T-helper 17 cell (primary cell): ENCODE data around the gene NAALADL2. TPM values are rescaled to one million over a fixed set of nuclear protein-coding genes. Genes with fewer than 3 reads are reported as not detected.

Experiments used
- ATAC-seq: fragments of 150-1000 bp; cut with Tn5 transposase; 2 replicates; pipeline ENCODE4 v1.10.0; 2021; ENCODE audit warnings: mild to moderate bottlenecking, moderate library complexity
- DNase-seq, 3 donors: peaks; one replicate each; pipeline versions ENCODE4 v3.0.0 to v3.0.0-alpha.2; 2020 to 2021
- H3K9me3 ChIP-seq: one replicate; pipeline ENCODE4 v1.7.0; 2013; ENCODE audit warnings: low read length, mild to moderate bottlenecking; ENCODE audit not compliant: control insufficient read depth, poor library complexity, severe bottlenecking
- H3K27ac Mint-ChIP-seq: one replicate; pipeline ENCODE4 v1.8.0; 2022; ENCODE audit warnings: mild to moderate bottlenecking, moderate library complexity, mixed read lengths
- H3K27me3 Mint-ChIP-seq: one replicate; pipeline ENCODE4 v1.8.0; 2022; ENCODE audit warnings: mixed read lengths
- H3K36me3 Mint-ChIP-seq: one replicate; pipeline ENCODE4 v1.8.0; 2022; ENCODE audit warnings: low read depth, mixed read lengths
- H3K4me1 Mint-ChIP-seq: one replicate; pipeline ENCODE4 v1.8.0; 2022; ENCODE audit warnings: mild to moderate bottlenecking, mixed read lengths
- H3K4me3 Mint-ChIP-seq: one replicate; pipeline ENCODE4 v1.8.0; 2022; ENCODE audit warnings: mild to moderate bottlenecking, moderate library complexity, mixed read lengths
- total RNA-seq, 4 donors: library from RNA in 2 of 4; stranded (reverse) in 2 of 4; gene quantifications; one replicate each; pipeline ENCODE4 v1.2.3 and lab custom pipeline; 2022 to 2026

The NAALADL2 gene
- total RNA-seq, 2 donors from 2014 or later: not detected

DNA sequence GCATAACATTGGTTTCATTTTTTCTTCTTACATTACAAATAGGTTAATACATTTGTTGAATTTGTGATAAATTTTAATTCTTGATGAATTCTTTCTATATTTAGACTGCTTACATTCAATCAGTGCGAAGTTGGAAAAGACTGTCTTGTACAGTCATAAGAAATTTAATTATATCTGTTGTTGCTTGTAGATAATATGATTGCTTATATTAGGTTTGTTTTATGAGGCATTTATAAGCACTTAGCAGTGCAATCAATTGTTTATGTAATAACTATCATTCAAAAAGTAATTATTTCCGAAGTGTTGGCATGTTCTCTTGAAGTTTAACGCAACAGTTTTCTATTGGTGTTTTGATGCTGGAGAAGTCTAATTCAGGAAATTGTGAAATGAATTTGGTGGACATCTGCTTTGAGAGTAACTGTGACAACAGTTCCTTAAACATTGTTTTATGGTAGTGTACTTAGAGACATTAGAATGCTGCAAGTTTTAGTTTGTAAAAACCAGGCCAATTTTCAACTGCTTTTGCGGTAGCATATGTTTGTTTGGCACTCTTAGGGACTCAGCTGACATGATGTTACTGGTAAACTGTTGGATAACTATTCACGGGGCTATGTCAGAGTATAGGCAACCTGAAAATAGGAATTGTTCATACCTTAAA is 99.7 kb downstream of the NAALADL2 start:
- DNase-seq: no peak

DNA sequence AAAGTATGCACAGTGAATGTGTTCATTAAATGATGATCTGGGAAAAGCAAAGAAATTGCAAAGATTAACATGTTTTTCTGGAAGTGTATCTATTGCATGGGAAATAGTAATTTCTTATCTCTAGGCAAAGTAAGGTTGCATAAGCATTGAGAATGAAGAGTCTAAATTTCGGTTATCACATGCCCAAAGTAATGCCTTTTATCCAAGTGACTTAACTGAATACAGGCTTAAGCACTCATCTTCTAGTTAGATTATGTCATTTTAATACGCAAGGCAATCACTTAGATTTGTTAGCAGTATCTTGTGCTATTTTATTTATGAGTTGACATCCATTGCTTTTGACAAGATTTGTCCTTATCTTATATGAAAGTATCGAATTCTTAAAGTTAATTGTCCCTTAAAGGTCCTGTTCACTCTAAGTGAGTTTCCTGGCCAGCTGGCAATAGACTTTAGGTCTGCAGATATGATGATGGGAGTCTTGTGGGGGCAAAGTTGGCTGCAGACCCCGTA is 100.5 kb downstream of the NAALADL2 start:
- H3K27me3 Mint-ChIP-seq: no peaks in the 10 kb centered on the region
- no peaks in the 10 kb centered on the region for H3K36me3 Mint-ChIP-seq
- no peaks in the 10 kb centered on the region for H3K9me3 ChIP-seq
- no peak overlapping the region for H3K4me3 Mint-ChIP-seq
- H3K27ac Mint-ChIP-seq: no peak overlapping the region
- no peak for DNase-seq
- H3K4me1 Mint-ChIP-seq: no peaks in the 10 kb centered on the region
- no peak for ATAC-seq

More for the DNA sequence above, 99.7 kb downstream of the NAALADL2 start:
- Mint-ChIP-seq H3K27ac (no peak overlapping the region), H3K4me1 (no peaks in the 10 kb centered on the region), H3K27me3 (no peaks in the 10 kb centered on the region), H3K36me3 (no peaks in the 10 kb centered on the region), H3K4me3 (no peak overlapping the region)
- H3K9me3 ChIP-seq: no peaks in the 10 kb centered on the region
- ATAC-seq: no peak

DNA sequence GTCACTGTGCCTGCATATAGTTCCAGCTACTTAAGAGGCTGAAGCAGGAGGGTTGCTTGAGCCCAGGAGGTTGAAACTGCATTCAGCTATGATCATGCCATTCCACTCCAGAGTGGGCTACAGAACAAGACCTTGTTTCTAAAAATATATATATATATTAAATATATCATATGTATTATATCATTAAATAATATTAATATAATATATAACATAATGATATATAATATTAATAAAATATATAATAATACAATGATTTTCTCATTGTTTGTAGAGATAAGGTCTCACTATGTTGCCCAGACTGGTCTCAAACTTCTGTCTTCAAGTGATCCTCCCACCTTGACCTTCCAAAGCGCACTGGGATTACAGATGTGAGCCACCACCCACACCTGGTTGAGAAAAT is 101.8 kb downstream of the NAALADL2 start:
- ATAC-seq (no peak), DNase-seq (no peak)
- Mint-ChIP-seq H3K27me3 (no peaks in the 10 kb centered on the region), H3K4me3 (no peak overlapping the region), H3K4me1 (no peaks in the 10 kb centered on the region), H3K27ac (no peak overlapping the region), H3K36me3 (no peaks in the 10 kb centered on the region)
- H3K9me3 ChIP-seq: no peaks in the 10 kb centered on the region

DNA sequence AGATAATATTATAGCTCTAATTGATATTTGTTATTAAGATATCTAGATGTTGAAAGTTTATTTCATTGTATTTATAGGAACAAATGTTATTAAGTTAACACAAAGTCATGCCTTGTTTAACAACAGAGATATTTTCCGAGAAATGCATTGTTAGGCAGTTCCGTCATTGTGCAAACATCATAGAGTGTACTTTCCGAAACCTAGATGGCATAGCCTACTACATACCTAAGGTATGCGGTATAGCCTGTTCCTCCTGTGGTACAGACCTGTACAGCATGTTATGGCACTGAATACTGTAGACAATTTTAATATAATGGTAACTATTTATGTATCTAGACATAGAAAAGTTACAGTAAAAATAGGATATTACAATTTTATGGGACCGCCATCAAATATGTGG is 114.3 kb downstream of the NAALADL2 start:
- no peak for ATAC-seq
- no peaks in the 10 kb centered on the region for H3K36me3 Mint-ChIP-seq

DNA sequence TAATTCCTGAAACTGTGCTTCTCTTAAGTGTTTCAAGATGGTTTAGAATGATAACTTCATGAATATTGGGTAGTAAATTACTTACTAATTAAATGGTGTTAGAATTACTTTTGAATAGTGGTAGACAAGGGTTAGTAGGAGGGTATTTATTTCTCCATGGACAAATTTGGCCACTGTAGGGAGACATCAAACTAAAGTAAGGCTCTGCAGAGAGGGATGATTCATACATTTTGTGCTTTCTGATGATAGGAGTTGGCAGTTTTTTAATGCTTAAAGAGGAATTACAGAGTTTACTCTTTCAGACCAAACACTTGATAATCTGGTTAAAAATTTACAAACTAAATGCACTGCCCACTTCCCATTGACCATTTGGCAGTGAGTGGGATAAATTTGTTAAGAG is 127.6 kb downstream of the NAALADL2 start:
- no peak overlapping the region for H3K4me3 Mint-ChIP-seq
- no peaks in the 10 kb centered on the region for H3K4me1 Mint-ChIP-seq
- no peak for DNase-seq
- H3K27ac Mint-ChIP-seq: no peak overlapping the region
- H3K9me3 ChIP-seq: no peaks in the 10 kb centered on the region
- H3K36me3 Mint-ChIP-seq: no peaks in the 10 kb centered on the region
- no peaks in the 10 kb centered on the region for H3K27me3 Mint-ChIP-seq
- ATAC-seq: no peak

More for the DNA sequence above, 114.3 kb downstream of the NAALADL2 start:
- DNase-seq: no peak
- peaks cover 3% of the 10 kb centered on the region for H3K9me3 ChIP-seq
- H3K27me3 Mint-ChIP-seq: no peaks in the 10 kb centered on the region
- H3K4me1 Mint-ChIP-seq: no peaks in the 10 kb centered on the region
- no peak overlapping the region for H3K4me3 Mint-ChIP-seq
- no peak overlapping the region for H3K27ac Mint-ChIP-seq

DNA sequence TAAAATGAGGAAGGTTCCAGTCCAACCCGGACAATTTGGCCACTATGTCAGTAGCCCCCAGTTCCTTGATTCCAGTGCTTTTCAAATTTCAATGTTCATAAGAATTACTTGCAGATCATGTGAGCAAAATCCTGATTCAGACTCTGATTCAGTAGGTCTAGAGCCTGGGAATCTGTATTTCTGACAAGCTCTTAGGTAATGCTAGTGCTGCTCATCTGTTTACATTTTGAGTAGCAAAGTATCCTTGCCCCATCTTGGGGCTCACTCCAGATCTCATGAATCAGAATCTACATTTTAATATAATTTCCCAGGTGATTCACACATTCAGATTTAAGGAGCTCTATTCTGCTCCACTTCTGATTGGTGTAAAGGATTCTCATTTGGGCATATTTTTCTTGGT is 142.0 kb downstream of the NAALADL2 start:
- Mint-ChIP-seq H3K4me1 (no peaks in the 10 kb centered on the region), H3K27me3 (no peaks in the 10 kb centered on the region), H3K4me3 (no peak overlapping the region), H3K27ac (no peak overlapping the region), H3K36me3 (no peaks in the 10 kb centered on the region)
- DNase-seq (no peak), ATAC-seq (no peak)
- H3K9me3 ChIP-seq: no peaks in the 10 kb centered on the region

DNA sequence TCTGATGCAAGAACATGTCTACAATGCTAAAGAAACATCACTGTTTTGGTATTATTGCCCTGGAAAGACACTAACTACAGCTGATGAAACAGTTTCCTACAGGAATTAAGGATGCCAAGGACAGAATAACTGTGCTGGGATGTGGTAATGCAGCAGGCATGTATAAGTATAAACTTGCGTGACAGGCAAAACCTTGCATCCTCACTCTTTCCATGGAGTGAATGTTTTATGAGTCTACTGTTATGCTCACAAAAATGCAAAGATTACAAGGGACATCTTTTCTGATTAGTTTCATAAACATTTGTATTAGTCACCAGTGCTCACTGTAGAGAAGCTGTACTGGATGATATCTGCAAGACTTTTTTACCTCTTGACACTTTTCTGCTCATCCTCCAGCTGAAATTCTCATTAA is 143.6 kb downstream of the NAALADL2 start:
- Mint-ChIP-seq H3K27me3 (no peaks in the 10 kb centered on the region), H3K27ac (no peak overlapping the region), H3K36me3 (no peaks in the 10 kb centered on the region), H3K4me1 (no peaks in the 10 kb centered on the region), H3K4me3 (no peak overlapping the region)
- ATAC-seq (no peak), DNase-seq (no peak)
- H3K9me3 ChIP-seq: no peaks in the 10 kb centered on the region

DNA sequence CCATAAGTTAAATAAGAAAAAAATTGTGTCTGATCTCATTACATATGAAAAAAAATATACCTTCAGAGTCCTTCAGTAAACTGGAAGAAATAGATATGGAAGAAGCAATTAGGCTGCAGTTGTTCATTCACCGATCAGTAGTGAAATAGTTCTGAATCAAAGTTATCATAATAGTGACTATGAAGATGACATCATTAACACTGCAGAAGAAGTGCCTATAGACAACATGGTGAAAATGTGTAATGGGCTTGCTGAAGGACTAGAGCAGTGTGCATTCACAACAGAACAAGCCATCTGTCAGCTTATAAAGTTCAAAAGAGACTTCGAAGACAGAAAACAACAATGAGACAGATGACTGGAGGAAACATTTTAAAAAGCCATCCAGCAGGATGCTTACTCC is 144.5 kb downstream of the NAALADL2 start:
- no peaks in the 10 kb centered on the region for H3K27me3 Mint-ChIP-seq
- no peaks in the 10 kb centered on the region for H3K9me3 ChIP-seq
- no peak overlapping the region for H3K27ac Mint-ChIP-seq
- no peaks in the 10 kb centered on the region for H3K4me1 Mint-ChIP-seq
- no peaks in the 10 kb centered on the region for H3K36me3 Mint-ChIP-seq
- no peak overlapping the region for H3K4me3 Mint-ChIP-seq
- ATAC-seq (no peak), DNase-seq (no peak)

DNA sequence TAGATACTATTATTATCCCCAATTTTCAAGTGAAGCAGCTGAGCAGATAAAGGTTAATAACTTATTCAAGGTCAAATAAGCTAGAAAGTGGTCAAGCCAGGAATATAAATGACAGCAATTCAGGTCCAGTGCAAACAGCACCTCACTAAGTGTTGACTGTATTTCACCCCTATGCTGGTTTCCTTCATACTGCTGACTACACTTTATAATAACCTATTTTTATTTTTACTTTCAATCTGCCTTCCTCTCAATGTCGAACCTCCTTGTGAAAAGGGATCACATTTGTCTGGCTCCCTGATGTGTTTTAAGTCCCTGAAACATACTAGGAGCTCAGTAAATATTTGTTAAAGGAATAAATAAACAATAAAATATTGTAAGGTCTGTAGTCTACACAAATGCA is 146.1 kb downstream of the NAALADL2 start:
- Mint-ChIP-seq H3K4me1 (no peaks in the 10 kb centered on the region), H3K4me3 (no peak overlapping the region), H3K27me3 (no peaks in the 10 kb centered on the region), H3K36me3 (no peaks in the 10 kb centered on the region), H3K27ac (no peak overlapping the region)
- H3K9me3 ChIP-seq: no peaks in the 10 kb centered on the region
- ATAC-seq (no peak), DNase-seq (no peak)

DNA sequence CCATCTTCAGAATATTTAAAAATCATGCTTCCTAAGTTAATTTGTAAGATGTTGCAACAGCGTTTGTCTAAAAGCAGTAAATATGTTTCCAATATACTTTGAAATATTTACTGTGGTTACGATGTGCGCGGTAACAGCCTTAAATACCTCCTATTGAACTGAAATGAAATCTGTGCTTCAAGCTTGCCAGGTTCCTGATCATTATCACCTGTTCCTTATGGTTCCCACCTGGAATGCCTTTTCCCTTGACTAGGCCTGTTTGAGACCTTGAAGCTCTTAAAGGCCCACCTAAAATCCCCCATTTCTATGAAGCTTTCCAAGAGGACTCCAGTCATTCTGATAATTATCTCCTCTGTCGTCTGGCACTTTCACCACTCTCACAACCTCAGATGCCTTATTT is 146.7 kb downstream of the NAALADL2 start:
- H3K27me3 Mint-ChIP-seq: no peaks in the 10 kb centered on the region

DNA sequence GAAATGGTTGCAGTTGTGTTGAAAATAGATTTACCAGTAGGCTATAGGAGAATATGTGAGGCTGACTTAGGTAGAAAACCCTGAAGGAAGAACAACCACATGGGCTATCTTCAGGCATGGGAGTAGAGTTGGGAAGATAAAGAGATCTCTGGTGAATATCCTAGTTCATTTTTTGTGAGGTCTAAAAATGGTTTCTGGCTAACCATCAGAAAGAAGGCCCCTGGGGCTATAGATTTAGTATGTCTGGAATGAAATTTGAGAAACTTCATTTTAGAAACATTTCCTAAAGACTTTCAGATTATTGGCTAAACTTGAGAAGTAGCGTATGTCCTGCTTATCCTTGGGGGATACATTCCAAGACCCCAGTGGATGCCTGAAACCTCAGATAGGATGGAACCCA is 148.2 kb downstream of the NAALADL2 start:
- no peaks in the 10 kb centered on the region for H3K36me3 Mint-ChIP-seq
- no peak for ATAC-seq

More for the DNA sequence above, 146.7 kb downstream of the NAALADL2 start:
- ATAC-seq (no peak), DNase-seq (no peak)
- Mint-ChIP-seq H3K27ac (no peak overlapping the region), H3K4me3 (no peak overlapping the region), H3K4me1 (no peaks in the 10 kb centered on the region), H3K36me3 (no peaks in the 10 kb centered on the region)
- H3K9me3 ChIP-seq: no peaks in the 10 kb centered on the region

DNA sequence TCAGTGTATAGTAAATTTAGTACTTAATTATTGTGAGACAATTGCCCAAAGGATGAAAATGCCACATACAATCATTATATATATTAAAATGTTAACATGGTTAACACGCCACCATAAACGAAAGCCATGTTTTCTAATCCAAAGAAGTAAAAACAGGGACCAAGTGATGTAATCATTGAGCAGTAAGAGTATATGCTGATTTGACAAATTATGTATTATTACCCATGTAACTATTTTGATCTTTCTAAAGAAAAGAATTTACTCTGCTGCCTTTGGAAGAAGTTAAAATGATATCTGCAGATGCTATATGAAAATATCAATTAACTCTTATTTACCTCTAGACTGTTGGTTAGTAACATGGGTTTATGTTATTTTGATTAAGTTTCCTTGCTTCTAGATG is 150.2 kb downstream of the NAALADL2 start:
- H3K9me3 ChIP-seq: no peaks in the 10 kb centered on the region
- Mint-ChIP-seq H3K4me3 (no peak overlapping the region), H3K27me3 (no peaks in the 10 kb centered on the region), H3K4me1 (no peaks in the 10 kb centered on the region), H3K27ac (no peak overlapping the region), H3K36me3 (no peaks in the 10 kb centered on the region)
- DNase-seq (no peak), ATAC-seq (no peak)

More for the DNA sequence above, 148.2 kb downstream of the NAALADL2 start:
- H3K9me3 ChIP-seq: no peaks in the 10 kb centered on the region
- H3K4me1 Mint-ChIP-seq: no peaks in the 10 kb centered on the region
- DNase-seq: no peak
- no peak overlapping the region for H3K27ac Mint-ChIP-seq
- no peaks in the 10 kb centered on the region for H3K27me3 Mint-ChIP-seq
- H3K4me3 Mint-ChIP-seq: no peak overlapping the region

DNA sequence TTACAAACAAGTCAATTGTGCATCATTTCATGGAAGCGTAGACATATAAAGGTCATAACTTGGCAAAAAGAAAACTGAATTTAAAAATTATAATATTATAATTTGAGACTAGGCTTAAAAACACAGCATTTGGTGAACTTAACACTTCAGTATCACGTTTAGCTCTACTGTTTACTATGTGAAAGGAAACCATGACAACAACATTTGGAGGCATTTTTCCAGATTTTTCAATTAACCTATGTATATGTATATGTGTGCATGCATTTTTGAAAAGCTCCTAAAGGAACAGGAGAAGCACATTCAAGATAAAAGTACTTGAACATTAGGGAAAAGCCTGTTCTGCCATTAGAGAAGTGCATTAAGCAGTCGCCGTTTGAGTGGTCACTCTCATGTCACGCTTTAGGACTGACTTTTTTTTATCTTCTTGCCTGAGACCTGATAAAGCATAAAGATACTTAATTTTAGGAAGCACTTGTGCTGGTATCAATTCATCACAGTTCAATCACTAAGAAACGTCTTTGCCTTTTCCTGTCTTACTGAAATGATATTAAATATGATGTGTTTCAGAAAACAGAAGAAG is 156.0 kb downstream of the NAALADL2 start:
- H3K27me3 Mint-ChIP-seq: no peaks in the 10 kb centered on the region
- no peak overlapping the region for H3K27ac Mint-ChIP-seq
- no peaks in the 10 kb centered on the region for H3K9me3 ChIP-seq
- ATAC-seq (no peak), DNase-seq (no peak)
- H3K36me3 Mint-ChIP-seq: no peaks in the 10 kb centered on the region
- no peaks in the 10 kb centered on the region for H3K4me1 Mint-ChIP-seq
- H3K4me3 Mint-ChIP-seq: no peak overlapping the region
